HepG2 (cell line): ENCODE results near the gene SLC5A10. TPM values are rescaled to one million over a fixed set of nuclear protein-coding genes. Genes with fewer than 3 reads are reported as not detected.
A peak's percentile ranks its signal among the peaks of the same experiment; 100 is the strongest.

Source experiments
- CSRNP1 ChIP-seq: sonication (generic); formaldehyde crosslinking; IDR thresholded peaks from 2 replicates; pipeline ENCODE4 v1.8.1; 2023; ENCODE audit warnings: mild to moderate bottlenecking, missing genetic modification reagents
- E2F5 ChIP-seq: sonication (generic); formaldehyde crosslinking; conservative IDR thresholded peaks from 2 replicates; pipeline ENCODE4 v1.4.0; 2020; ENCODE audit warnings: missing genetic modification reagents
- ELK4 ChIP-seq: sonication (generic); formaldehyde crosslinking; IDR thresholded peaks from 2 replicates; pipeline ENCODE4 v1.9.0; 2021; ENCODE audit warnings: missing genetic modification reagents, borderline replicate concordance
- ETV6 ChIP-seq: sonication (generic); formaldehyde crosslinking; conservative IDR thresholded peaks from 2 replicates; pipeline ENCODE4 v1.4.0; 2020; ENCODE audit warnings: missing genetic modification reagents
- JUNB ChIP-seq: sonication (generic); formaldehyde crosslinking; IDR thresholded peaks from 2 replicates; pipeline ENCODE4 v1.8.0; 2022; ENCODE audit warnings: missing genetic modification reagents, mild to moderate bottlenecking, borderline replicate concordance
- NFE2L1 ChIP-seq: sonication (generic); formaldehyde crosslinking; IDR thresholded peaks from 2 replicates; pipeline ENCODE4 v1.4.0; 2020; ENCODE audit warnings: missing genetic modification reagents, mild to moderate bottlenecking, borderline replicate concordance
- NR1H2 ChIP-seq: sonication (generic); formaldehyde crosslinking; IDR thresholded peaks from 2 replicates; pipeline ENCODE4 v1.8.1; 2022; ENCODE audit warnings: low read depth, missing genetic modification reagents, borderline replicate concordance
- U2AF2 ChIP-seq: fragments of 200-400 bp; formaldehyde crosslinking; IDR thresholded peaks from 2 replicates; pipeline ENCODE4 v1.6.1; 2017; ENCODE audit warnings: low read depth, mild to moderate bottlenecking, low read length
- ZNF17 ChIP-seq: sonication (generic); formaldehyde crosslinking; IDR thresholded peaks from 2 replicates; pipeline ENCODE4 v1.5.0; 2020; ENCODE audit warnings: mild to moderate bottlenecking, missing genetic modification reagents
- ZNF30 ChIP-seq: sonication (generic); formaldehyde crosslinking; IDR thresholded peaks from 2 replicates; pipeline ENCODE4 v1.5.0; 2020; ENCODE audit warnings: mild to moderate bottlenecking, missing genetic modification reagents
- ZNF691 ChIP-seq: sonication (generic); formaldehyde crosslinking; IDR thresholded peaks from 2 replicates; pipeline ENCODE4 v1.4.0; 2020; ENCODE audit warnings: missing genetic modification reagents, low read depth, mild to moderate bottlenecking, borderline replicate concordance
- polyA plus RNA-seq, 8 experiments: library from polyadenylated mRNA; depleted of rRNA in 3 of 8; stranded (reverse) in 7 of 8; unstranded in 1 of 8; fragments of >200 nt; fragmentation: Illumina TruSeq in 4 of 8; extraction: Trizol in 4 of 8; gene quantifications; 2 replicates each; pipeline versions ENCODE4 v1.2.1 to v1.2.3, GENCODE V29; 2011 to 2016; ENCODE audit warnings: low read depth in 4 of 8, missing spikeins in 1 of 8, mixed read lengths in 1 of 8; ENCODE audit not compliant: insufficient read depth in 1 of 8
- total RNA-seq, 5 experiments: library from RNA; depleted of rRNA; stranded (reverse); fragments of >200 nt; fragmentation: Illumina TruSeq; extraction: Trizol; gene quantifications; 2 replicates each; pipeline ENCODE4 v1.2.3, GENCODE V29; 2016; ENCODE audit warnings: low read depth in 1 of 5
- TF ChIP-seq, protein P1 (sequence below): sonication (generic); formaldehyde crosslinking; IDR thresholded peaks from 2 replicates; pipeline ENCODE4 v1.4.0; 2020; ENCODE audit warnings: missing genetic modification reagents
- TF ChIP-seq, protein P2 (sequence below): sonication (generic); formaldehyde crosslinking; IDR thresholded peaks from 2 replicates; pipeline ENCODE4 v1.9.0; 2021; ENCODE audit warnings: mild to moderate bottlenecking, missing genetic modification reagents
- TF ChIP-seq, protein P3 (sequence below): IDR thresholded peaks from 2 replicates; pipeline ENCODE4 v1.6.1; 2016; ENCODE audit warnings: missing genetic modification reagents, missing compliant biosample characterization

The SLC5A10 gene
- total and polyA plus RNA-seq, 2 of the 13 experiments (the other 11 are each of a cell fraction or from before 2014, with no cell fraction given): 0.05 TPM; not detected in 1

GRCh38 chr17:19004421-19005136, 52.6 kb downstream of the SLC5A10 start, which contains the start of gene FAM83G (continued):
- TF ChIP-seq JUNB (CRISPR knock-in tag) (no peak; the same call in 1 of the 2 replicates), ZNF30 (no peak), CSRNP1 (CRISPR knock-in tag) (no peak), ZNF691 (CRISPR knock-in tag) (peak; percentile 8; the same call in 1 of the 2 replicates), U2AF2 (no peak), E2F5 (CRISPR knock-in tag) (no peak), ZNF17 (CRISPR knock-in tag) (no peak), NR1H2 (CRISPR knock-in tag) (no peak), ETV6 (CRISPR knock-in tag) (no peak), NFE2L1 (no peak), ELK4 (CRISPR knock-in tag) (no peak)
- TF ChIP-seq, protein P1, sequence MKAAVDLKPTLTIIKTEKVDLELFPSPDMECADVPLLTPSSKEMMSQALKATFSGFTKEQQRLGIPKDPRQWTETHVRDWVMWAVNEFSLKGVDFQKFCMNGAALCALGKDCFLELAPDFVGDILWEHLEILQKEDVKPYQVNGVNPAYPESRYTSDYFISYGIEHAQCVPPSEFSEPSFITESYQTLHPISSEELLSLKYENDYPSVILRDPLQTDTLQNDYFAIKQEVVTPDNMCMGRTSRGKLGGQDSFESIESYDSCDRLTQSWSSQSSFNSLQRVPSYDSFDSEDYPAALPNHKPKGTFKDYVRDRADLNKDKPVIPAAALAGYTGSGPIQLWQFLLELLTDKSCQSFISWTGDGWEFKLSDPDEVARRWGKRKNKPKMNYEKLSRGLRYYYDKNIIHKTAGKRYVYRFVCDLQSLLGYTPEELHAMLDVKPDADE (CRISPR knock-in tag): no peak
- TF ChIP-seq, protein P2, sequence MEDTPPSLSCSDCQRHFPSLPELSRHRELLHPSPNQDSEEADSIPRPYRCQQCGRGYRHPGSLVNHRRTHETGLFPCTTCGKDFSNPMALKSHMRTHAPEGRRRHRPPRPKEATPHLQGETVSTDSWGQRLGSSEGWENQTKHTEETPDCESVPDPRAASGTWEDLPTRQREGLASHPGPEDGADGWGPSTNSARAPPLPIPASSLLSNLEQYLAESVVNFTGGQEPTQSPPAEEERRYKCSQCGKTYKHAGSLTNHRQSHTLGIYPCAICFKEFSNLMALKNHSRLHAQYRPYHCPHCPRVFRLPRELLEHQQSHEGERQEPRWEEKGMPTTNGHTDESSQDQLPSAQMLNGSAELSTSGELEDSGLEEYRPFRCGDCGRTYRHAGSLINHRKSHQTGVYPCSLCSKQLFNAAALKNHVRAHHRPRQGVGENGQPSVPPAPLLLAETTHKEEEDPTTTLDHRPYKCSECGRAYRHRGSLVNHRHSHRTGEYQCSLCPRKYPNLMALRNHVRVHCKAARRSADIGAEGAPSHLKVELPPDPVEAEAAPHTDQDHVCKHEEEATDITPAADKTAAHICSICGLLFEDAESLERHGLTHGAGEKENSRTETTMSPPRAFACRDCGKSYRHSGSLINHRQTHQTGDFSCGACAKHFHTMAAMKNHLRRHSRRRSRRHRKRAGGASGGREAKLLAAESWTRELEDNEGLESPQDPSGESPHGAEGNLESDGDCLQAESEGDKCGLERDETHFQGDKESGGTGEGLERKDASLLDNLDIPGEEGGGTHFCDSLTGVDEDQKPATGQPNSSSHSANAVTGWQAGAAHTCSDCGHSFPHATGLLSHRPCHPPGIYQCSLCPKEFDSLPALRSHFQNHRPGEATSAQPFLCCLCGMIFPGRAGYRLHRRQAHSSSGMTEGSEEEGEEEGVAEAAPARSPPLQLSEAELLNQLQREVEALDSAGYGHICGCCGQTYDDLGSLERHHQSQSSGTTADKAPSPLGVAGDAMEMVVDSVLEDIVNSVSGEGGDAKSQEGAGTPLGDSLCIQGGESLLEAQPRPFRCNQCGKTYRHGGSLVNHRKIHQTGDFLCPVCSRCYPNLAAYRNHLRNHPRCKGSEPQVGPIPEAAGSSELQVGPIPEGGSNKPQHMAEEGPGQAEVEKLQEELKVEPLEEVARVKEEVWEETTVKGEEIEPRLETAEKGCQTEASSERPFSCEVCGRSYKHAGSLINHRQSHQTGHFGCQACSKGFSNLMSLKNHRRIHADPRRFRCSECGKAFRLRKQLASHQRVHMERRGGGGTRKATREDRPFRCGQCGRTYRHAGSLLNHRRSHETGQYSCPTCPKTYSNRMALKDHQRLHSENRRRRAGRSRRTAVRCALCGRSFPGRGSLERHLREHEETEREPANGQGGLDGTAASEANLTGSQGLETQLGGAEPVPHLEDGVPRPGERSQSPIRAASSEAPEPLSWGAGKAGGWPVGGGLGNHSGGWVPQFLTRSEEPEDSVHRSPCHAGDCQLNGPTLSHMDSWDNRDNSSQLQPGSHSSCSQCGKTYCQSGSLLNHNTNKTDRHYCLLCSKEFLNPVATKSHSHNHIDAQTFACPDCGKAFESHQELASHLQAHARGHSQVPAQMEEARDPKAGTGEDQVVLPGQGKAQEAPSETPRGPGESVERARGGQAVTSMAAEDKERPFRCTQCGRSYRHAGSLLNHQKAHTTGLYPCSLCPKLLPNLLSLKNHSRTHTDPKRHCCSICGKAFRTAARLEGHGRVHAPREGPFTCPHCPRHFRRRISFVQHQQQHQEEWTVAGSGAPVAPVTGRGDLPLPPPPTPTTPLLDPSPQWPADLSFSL (CRISPR knock-in tag): no peak
- TF ChIP-seq, protein P3, sequence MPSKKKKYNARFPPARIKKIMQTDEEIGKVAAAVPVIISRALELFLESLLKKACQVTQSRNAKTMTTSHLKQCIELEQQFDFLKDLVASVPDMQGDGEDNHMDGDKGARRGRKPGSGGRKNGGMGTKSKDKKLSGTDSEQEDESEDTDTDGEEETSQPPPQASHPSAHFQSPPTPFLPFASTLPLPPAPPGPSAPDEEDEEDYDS (CRISPR knock-in tag): no peak
